Suprapubic skin (tissue), 4 donors: ENCODE data around the gene PSG6.
"Not testable (repeated sequence)": the region's sequence is repeated elsewhere in the genome, so short reads cannot be mapped to it uniquely, and the experiment has no call there.

ENCODE experiments used
- EP300 ChIP-seq: sonication (generic); formaldehyde crosslinking; IDR thresholded peaks from one replicate; pipeline ENCODE4 v1.6.1; 2017; ENCODE audit warnings: antibody characterized with exemption
- POLR2A ChIP-seq, 2 donors: fragments of 450-650 bp; IDR thresholded peaks; one replicate each; pipeline ENCODE4 v1.6.1; 2017; ENCODE audit warnings: antibody characterized with exemption in 2 of 2, mild to moderate bottlenecking in 2 of 2, moderate library complexity in 2 of 2
- POLR2AphosphoS5 ChIP-seq, 3 donors: sonication (generic); formaldehyde crosslinking; IDR thresholded peaks; one replicate each; pipeline ENCODE4 v1.6.1; 2017; ENCODE audit warnings: antibody characterized with exemption in 3 of 3
- TF ChIP-seq, protein P1 (sequence below), 2 donors: fragments of 200-600 bp in 1 of 2; fragments of 450-650 bp in 1 of 2; sonication (generic) in 1 of 2; IDR thresholded peaks; one replicate each; pipeline ENCODE4 v1.5.1; 2016 to 2019; ENCODE audit warnings: antibody characterized with exemption in 2 of 2, mild to moderate bottlenecking in 1 of 2, moderate library complexity in 1 of 2

DNA sequence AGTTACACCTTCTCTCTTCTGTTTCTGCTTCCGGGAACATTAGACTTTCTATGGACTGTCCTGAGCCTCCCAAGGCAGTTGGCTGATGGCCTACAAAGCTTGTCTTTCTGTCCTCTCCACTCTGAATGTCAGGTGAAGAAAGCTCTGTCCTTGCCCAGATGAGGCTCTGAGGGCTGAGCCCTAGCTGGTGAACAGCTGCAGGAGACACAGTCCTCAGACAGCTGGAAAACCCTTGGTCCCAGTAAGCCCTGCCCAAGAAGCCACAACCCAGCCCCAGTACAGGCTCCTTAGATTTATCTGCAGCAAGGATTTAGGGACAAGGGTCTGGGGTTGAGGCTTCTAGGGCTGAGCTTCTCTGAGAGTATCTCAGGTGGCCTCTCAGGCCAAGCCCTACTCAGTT lies 64.5 kb downstream of the PSG6 start:
- TF ChIP-seq EP300; POLR2A (IDR thresholded peaks at IDR 0.05); POLR2AphosphoS5 (IDR thresholded peaks at IDR 0.05): not testable (repeated sequence)
- TF ChIP-seq, protein P1, sequence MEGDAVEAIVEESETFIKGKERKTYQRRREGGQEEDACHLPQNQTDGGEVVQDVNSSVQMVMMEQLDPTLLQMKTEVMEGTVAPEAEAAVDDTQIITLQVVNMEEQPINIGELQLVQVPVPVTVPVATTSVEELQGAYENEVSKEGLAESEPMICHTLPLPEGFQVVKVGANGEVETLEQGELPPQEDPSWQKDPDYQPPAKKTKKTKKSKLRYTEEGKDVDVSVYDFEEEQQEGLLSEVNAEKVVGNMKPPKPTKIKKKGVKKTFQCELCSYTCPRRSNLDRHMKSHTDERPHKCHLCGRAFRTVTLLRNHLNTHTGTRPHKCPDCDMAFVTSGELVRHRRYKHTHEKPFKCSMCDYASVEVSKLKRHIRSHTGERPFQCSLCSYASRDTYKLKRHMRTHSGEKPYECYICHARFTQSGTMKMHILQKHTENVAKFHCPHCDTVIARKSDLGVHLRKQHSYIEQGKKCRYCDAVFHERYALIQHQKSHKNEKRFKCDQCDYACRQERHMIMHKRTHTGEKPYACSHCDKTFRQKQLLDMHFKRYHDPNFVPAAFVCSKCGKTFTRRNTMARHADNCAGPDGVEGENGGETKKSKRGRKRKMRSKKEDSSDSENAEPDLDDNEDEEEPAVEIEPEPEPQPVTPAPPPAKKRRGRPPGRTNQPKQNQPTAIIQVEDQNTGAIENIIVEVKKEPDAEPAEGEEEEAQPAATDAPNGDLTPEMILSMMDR (IDR thresholded peaks at IDR 0.05) = not testable (repeated sequence)
